ENCODE measurements around the gene ALPK3. TPM values are rescaled to one million over a fixed set of nuclear protein-coding genes. Genes with fewer than 3 reads are reported as not detected.

ALPK3 gene
- total RNA-seq, 1 donor = 0.36 TPM

- peaks cover 16% of the 10 kb centered on the region for H3K4me1 ChIP-seq (ENCODE audit: insufficient read depth, low read length)
- H3K4me3 ChIP-seq (ENCODE audit: insufficient read depth, low read length) = peak overlapping the region; percentile 8
- H3K79me2 ChIP-seq (ENCODE audit: insufficient read depth, low read length) = peaks cover 45% of the 10 kb centered on the region
- H3K4me2 ChIP-seq (ENCODE audit: insufficient read depth, low read length) = peak overlapping the region; percentile 46
- no peaks in the 10 kb centered on the region for H3K9me3 ChIP-seq (ENCODE audit: low read depth, low read length)
- peaks cover 3% of the 10 kb centered on the region for H4K20me1 ChIP-seq (ENCODE audit: insufficient read depth, low read length)
- H3K36me3 ChIP-seq (ENCODE audit: insufficient read depth, low read length) = peaks cover 42% of the 10 kb centered on the region
- TF ChIP-seq CTCF (IDR thresholded peaks at IDR 0.05; ENCODE audit: extremely low read depth, low read depth, low read length) = no peak
- H2AFZ ChIP-seq (ENCODE audit: low read length) = no peak overlapping the region
- H3K27me3 ChIP-seq (ENCODE audit: insufficient read depth, low read length) = no peaks in the 10 kb centered on the region
- peak overlapping the region; percentile 90 for H3K27ac ChIP-seq (ENCODE audit: low read depth, low read length)
- DNase-seq (ENCODE audit: insufficient read length, low spot score, missing footprints) = peak; percentile 82
Measured at GRCh38 chr15:84797801-84798200, 19.4 kb upstream of the ALPK3 start.

- H3K27ac ChIP-seq (ENCODE audit: low read depth, low read length) = peak overlapping the region; percentile 90
- H3K9me3 ChIP-seq (ENCODE audit: low read depth, low read length) = no peaks in the 10 kb centered on the region
Measured at GRCh38 chr15:84798436-84798946, 18.7 kb upstream of the ALPK3 start.

GRCh38 chr15:84799511-84800187, 17.5 kb upstream of the ALPK3 start:
- TF ChIP-seq CTCF (IDR thresholded peaks at IDR 0.05; ENCODE audit: extremely low read depth, low read depth, low read length) = no peak
- Histone ChIP-seq H3K27me3 (ENCODE audit: insufficient read depth, low read length) (no peaks in the 10 kb centered on the region), H3K36me3 (ENCODE audit: insufficient read depth, low read length) (peaks cover 52% of the 10 kb centered on the region), H3K4me3 (ENCODE audit: insufficient read depth, low read length) (no peak overlapping the region), H3K27ac (ENCODE audit: low read depth, low read length) (peak overlapping the region; percentile 90), H3K9me3 (ENCODE audit: low read depth, low read length) (no peaks in the 10 kb centered on the region), H2AFZ (ENCODE audit: low read length) (no peak overlapping the region), H3K79me2 (ENCODE audit: insufficient read depth, low read length) (peaks cover 33% of the 10 kb centered on the region), H3K4me1 (ENCODE audit: insufficient read depth, low read length) (peaks cover 16% of the 10 kb centered on the region), H4K20me1 (ENCODE audit: insufficient read depth, low read length) (peaks cover 3% of the 10 kb centered on the region), H3K4me2 (ENCODE audit: insufficient read depth, low read length) (no peak overlapping the region)
- no peak for DNase-seq (ENCODE audit: insufficient read length, low spot score, missing footprints)

More at GRCh38 chr15:84798436-84798946, 18.7 kb upstream of the ALPK3 start:
- peaks cover 3% of the 10 kb centered on the region for H4K20me1 ChIP-seq (ENCODE audit: insufficient read depth, low read length)
- no peak for TF ChIP-seq CTCF (IDR thresholded peaks at IDR 0.05; ENCODE audit: extremely low read depth, low read depth, low read length)
- H3K4me1 ChIP-seq (ENCODE audit: insufficient read depth, low read length) = peaks cover 16% of the 10 kb centered on the region
- no peak overlapping the region for H3K4me2 ChIP-seq (ENCODE audit: insufficient read depth, low read length)
- DNase-seq (ENCODE audit: insufficient read length, low spot score, missing footprints) = no peak
- H3K4me3 ChIP-seq (ENCODE audit: insufficient read depth, low read length) = no peak overlapping the region
- H3K27me3 ChIP-seq (ENCODE audit: insufficient read depth, low read length) = no peaks in the 10 kb centered on the region
- peaks cover 43% of the 10 kb centered on the region for H3K36me3 ChIP-seq (ENCODE audit: insufficient read depth, low read length)
- H2AFZ ChIP-seq (ENCODE audit: low read length) = no peak overlapping the region
- peaks cover 43% of the 10 kb centered on the region for H3K79me2 ChIP-seq (ENCODE audit: insufficient read depth, low read length)

GRCh38 chr15:84800365-84800806, 16.8 kb upstream of the ALPK3 start:
- Histone ChIP-seq H3K27ac (ENCODE audit: low read depth, low read length) (no peak overlapping the region), H3K4me2 (ENCODE audit: insufficient read depth, low read length) (no peak overlapping the region), H3K9me3 (ENCODE audit: low read depth, low read length) (no peaks in the 10 kb centered on the region), H3K4me1 (ENCODE audit: insufficient read depth, low read length) (peaks cover 16% of the 10 kb centered on the region), H3K79me2 (ENCODE audit: insufficient read depth, low read length) (peaks cover 30% of the 10 kb centered on the region), H4K20me1 (ENCODE audit: insufficient read depth, low read length) (peaks cover 3% of the 10 kb centered on the region), H3K36me3 (ENCODE audit: insufficient read depth, low read length) (peaks cover 56% of the 10 kb centered on the region), H3K4me3 (ENCODE audit: insufficient read depth, low read length) (no peak overlapping the region), H2AFZ (ENCODE audit: low read length) (no peak overlapping the region), H3K27me3 (ENCODE audit: insufficient read depth, low read length) (no peaks in the 10 kb centered on the region)
- no peak for TF ChIP-seq CTCF (IDR thresholded peaks at IDR 0.05; ENCODE audit: extremely low read depth, low read depth, low read length)
- no peak for DNase-seq (ENCODE audit: insufficient read length, low spot score, missing footprints)
